Thyroid gland (tissue), 4 donors: ENCODE results near the gene SLC6A19.

Source experiments
- POLR2A ChIP-seq, 2 donors: fragments of 450-650 bp; IDR thresholded peaks; one replicate each; pipeline ENCODE4 v1.6.1; 2017; ENCODE audit warnings: antibody characterized with exemption in 2 of 2, mild to moderate bottlenecking in 2 of 2, moderate library complexity in 1 of 2
- TF ChIP-seq, protein P1 (sequence below), 6 experiments: fragments of 200-600 bp in 3 of 6; fragments of 450-650 bp in 3 of 6; sonication (generic) in 3 of 6; IDR thresholded peaks; one replicate each; pipeline ENCODE4 v1.5.1; 2016 to 2019; ENCODE audit warnings: antibody characterized with exemption in 6 of 6, mild to moderate bottlenecking in 2 of 6, inconsistent platforms in 1 of 6, moderate library complexity in 1 of 6

DNA sequence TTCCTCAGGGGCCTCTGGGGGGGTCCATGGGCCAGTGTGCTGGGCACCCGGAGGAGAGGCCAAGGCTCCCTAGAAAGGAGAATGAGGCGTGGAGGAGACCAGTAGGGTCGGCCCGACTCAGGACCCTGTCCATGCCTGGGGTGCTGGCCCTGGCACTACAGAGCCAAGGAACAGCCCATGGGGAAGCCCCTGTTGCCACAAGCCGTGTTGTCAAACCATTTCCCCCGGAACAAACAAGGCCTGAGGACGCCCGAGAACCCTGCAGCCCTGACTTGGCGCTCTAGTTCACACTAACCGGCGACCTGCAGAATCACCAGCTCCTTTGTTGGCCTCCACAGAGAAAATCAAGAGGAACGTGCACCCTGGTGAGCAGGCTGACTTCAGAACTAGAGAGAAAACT, 48.0 kb upstream of the SLC6A19 start:
- TF ChIP-seq, protein P1, sequence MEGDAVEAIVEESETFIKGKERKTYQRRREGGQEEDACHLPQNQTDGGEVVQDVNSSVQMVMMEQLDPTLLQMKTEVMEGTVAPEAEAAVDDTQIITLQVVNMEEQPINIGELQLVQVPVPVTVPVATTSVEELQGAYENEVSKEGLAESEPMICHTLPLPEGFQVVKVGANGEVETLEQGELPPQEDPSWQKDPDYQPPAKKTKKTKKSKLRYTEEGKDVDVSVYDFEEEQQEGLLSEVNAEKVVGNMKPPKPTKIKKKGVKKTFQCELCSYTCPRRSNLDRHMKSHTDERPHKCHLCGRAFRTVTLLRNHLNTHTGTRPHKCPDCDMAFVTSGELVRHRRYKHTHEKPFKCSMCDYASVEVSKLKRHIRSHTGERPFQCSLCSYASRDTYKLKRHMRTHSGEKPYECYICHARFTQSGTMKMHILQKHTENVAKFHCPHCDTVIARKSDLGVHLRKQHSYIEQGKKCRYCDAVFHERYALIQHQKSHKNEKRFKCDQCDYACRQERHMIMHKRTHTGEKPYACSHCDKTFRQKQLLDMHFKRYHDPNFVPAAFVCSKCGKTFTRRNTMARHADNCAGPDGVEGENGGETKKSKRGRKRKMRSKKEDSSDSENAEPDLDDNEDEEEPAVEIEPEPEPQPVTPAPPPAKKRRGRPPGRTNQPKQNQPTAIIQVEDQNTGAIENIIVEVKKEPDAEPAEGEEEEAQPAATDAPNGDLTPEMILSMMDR (IDR thresholded peaks at IDR 0.05): no peak
- no peak for TF ChIP-seq POLR2A (IDR thresholded peaks at IDR 0.05)
